Activated CD4-positive, alpha-beta T cell treated with anti-CD3 and anti-CD28 coated beads, Interleukin-2, amount 50 U/mL, for 24 hours (primary cell): ENCODE measurements around the gene STAG3.
"Not testable (repeated sequence)": the region's sequence is repeated elsewhere in the genome, so short reads cannot be mapped to it uniquely, and the experiment has no call there.

Experiments
- DNase-seq, 2 donors: peaks; one replicate each; pipeline ENCODE4 v3.0.0-alpha.2; 2020; ENCODE audit warnings: low read depth in 1 of 2, low spot score in 1 of 2

The STAG3 gene

DNA sequence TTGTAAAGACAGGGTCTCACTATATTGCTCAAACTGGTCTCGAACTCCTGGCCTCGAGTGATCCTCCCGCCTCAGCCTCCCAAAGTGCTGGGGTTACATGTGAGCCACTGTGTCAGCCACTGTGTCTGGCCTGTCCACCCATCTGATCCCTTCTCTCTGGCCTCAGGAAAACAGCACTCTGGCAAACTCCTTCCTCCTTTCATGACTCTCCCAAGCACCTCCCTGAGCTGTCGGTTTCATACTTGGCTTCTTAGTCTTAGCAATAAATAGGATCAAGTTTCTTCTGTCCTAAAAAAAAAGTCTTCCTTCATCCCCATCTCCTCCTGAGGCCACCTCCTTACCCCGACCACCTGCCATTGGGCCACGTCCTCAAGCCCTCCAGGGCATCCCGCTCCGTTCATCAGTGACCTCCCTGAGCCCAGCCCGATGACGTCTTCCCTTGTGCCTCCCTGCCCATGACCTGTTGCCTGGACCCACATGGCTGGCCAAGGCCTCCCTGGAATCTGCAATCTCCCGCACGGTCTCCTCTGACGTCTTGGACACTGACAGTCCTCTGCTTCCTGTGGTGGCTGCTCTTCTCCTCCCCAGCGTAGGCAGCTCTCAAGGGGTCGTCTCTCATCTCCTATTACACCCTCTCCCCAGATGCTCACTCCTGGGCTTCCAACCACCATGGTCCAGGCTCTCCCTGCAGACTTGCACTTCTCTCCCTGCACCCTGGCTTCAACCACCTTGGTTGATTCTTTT, 68.6 kb downstream of the STAG3 start:
- not testable (repeated sequence) for DNase-seq

DNA sequence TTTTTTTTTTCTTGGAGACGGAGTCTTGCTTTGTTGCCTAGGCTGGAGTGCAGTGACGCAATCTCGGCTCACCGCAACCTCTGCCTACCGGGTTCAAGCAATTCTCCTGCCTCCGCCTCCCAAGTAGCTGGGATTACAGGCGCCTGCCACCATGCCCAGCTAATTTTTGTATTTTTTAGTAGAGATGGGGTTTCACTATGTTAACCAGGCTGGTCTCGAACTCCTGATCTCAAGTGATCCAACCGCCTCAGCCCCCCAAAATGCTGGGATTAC, 69.1 kb downstream of the STAG3 start:
- not testable (repeated sequence) for DNase-seq

DNA sequence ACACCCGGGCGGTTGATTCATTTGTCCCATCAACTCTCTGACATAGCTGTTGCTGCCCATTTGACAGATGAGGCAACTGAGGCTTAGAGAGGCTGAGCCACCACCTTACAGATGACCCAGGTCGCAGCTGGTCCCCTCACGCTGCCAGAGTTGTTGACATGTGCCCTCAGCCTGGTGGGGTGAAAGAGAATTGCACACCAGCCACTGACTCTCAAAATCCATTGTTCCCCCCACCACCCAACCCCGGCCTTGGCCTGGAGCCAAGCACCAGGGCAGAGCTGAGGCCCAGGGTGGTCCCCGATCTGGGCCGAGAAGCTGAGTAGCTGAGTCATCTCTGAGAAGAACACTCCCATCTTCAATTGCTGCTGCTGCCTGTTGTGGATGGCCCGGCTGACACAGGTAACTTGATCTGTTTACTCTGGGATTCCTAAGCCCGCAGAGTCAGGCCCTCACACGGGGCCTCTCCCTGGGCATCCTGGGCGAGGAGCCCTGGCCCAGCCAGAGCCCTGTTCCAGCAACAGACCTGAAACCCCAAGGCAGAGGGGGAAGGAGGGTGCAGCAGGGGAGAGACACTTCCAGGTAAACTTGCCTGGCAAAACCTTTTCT, 69.5 kb downstream of the STAG3 start:
- no peak for DNase-seq

DNA sequence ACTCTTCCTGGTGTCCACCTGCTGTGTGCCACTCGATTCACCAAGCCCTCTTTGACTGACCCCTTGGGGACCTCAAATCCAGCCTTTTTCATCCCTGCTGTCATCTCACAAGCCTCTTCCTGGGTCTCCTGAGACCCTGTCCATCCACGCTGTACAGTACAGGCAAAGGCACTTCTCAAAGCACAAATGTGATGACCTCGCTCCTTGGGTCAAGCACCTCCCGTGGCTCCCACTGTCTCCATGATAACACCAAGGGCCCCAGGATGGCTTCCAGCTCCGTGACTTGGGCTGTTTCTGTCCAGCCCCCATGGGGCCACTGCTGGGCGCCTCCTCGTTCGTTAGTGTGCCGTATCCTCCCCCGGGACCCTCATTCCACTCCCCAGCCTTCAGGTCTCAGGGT, 70.8 kb downstream of the STAG3 start:
- no peak for DNase-seq

DNA sequence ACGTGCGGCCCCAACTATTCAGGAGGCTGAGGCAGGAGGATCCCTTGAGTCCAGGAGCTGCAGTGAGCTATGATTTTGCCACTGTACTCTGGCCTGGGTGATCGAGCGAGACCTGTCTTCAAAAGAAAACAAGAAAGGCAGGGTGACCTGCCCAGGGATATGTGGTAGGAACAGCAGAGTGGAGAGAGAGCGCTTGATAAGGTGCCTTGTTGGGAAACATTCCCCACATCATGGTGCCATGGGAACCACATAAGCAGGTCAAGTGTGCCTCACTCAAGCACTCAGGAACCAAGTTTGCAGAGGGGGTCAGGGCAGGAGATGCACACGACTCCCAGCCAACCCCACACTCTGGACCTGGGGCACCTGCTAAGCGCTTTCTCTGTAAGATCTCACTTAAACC, 79.3 kb downstream of the STAG3 start:
- DNase-seq, result no peak

DNA sequence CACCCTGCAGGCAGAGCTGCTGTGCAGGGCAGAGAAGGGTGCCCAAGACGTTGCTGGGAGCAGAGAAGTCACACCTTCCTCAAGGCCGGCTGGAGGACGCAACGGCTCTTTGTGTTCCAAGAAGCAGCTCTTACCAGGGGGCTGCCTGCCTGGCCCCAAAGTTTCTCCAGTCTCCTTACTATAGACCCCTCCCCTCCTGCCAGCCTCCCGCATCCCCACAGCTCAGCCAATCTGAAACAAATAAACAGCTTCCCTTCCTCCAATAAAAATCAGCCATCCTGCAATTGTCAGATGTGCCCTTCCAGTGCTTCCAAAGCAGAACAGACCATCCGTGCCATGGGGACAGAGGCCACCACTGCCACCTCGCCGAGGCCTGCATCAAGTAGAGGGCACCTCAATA, 82.3 kb downstream of the STAG3 start:
- not testable (repeated sequence) for DNase-seq

DNA sequence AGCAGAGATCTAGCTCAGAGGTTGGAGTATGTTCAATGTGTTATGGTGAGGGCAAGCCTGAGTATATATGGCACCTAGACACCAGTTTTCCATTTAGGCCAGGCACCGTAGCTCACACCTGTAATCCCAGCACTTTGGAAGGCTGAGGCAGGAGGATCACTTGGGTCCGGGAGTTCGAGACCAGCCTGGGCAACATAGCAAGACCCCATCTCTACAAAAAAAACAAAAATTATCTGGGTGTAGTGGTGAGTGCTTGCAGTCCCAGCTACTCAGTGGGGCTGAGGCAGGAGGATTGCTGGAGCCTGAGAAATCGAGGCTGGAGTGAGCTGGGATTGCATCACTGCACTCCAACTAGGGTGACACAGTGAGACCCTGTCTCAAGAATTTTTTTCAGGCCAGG, 85.2 kb downstream of the STAG3 start:
- DNase-seq, result not testable (repeated sequence)
